ENCODE measurements around the gene RAD52.

DNA sequence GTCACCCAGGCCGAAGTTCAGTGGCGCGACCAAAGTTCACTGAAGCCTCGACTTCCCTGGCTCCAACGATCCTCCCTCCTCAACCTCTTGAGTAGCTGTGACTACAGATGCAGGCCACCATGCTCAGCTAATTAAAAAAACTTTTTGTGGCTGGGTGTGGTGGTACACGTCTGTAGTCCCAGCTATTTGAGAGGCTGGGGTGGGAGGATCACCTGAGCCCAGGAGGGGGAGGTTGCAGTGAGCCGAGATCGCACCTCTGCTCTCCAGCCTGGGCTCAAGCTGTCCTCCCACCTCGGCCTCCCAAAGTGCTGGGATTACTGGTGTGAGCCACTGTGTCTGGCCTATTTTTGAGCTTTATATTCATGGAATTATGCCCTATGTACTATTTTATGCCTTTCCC, 18.1 kb upstream of the RAD52 start:
- TF ChIP-seq POLR2AphosphoS5 (IDR thresholded peaks at IDR 0.05) (no peak), EP300 (IDR thresholded peaks at IDR 0.05) (no peak), POLR2A (IDR thresholded peaks at IDR 0.05; ENCODE audit: low read depth) (no peak)
- TF ChIP-seq, protein P1, sequence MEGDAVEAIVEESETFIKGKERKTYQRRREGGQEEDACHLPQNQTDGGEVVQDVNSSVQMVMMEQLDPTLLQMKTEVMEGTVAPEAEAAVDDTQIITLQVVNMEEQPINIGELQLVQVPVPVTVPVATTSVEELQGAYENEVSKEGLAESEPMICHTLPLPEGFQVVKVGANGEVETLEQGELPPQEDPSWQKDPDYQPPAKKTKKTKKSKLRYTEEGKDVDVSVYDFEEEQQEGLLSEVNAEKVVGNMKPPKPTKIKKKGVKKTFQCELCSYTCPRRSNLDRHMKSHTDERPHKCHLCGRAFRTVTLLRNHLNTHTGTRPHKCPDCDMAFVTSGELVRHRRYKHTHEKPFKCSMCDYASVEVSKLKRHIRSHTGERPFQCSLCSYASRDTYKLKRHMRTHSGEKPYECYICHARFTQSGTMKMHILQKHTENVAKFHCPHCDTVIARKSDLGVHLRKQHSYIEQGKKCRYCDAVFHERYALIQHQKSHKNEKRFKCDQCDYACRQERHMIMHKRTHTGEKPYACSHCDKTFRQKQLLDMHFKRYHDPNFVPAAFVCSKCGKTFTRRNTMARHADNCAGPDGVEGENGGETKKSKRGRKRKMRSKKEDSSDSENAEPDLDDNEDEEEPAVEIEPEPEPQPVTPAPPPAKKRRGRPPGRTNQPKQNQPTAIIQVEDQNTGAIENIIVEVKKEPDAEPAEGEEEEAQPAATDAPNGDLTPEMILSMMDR (IDR thresholded peaks at IDR 0.05), result no peak
